Hematopoietic multipotent progenitor cell treated with erythropoietin and hydrocortisone succinate and interleukin-3 and kit ligand, for 15 days (in vitro differentiated cells): Measurements from ENCODE around the gene KRT33B.

Source experiments
- DNase-seq: peaks from one replicate; pipeline ENCODE4 v3.0.0-alpha.2; 2015; ENCODE audit warnings: low spot score

The KRT33B gene

GRCh38 chr17:41324180-41325075 is 45.2 kb downstream of the KRT33B start:
- no peak for DNase-seq

GRCh38 chr17:41322903-41323895 is 46.4 kb downstream of the KRT33B start:
- DNase-seq = no peak

GRCh38 chr17:41322094-41322902 is 47.3 kb downstream of the KRT33B start:
- DNase-seq = no peak

GRCh38 chr17:41318231-41318630 is 51.4 kb downstream of the KRT33B start:
- no peak for DNase-seq

- no peak for DNase-seq
These were observed 53.7 kb downstream of the KRT33B start for GRCh38 chr17:41315814-41316445.

- no peak for DNase-seq
These were observed 54.3 kb downstream of the KRT33B start, which contains the start of gene KRTAP17-1 for GRCh38 chr17:41315204-41315794. Gene KRTAP17-1, minus strand, starts transcription at chr17:41315710. Its CDS starts 60 bp downstream, at chr17:41315650.
